Stromal cell of bone marrow (primary cell): Measurements from ENCODE around the gene CLIC4.
A peak's percentile ranks its signal among the peaks of the same experiment; 100 is the strongest.
"Not testable (repeated sequence)": the region's sequence is repeated elsewhere in the genome, so short reads cannot be mapped to it uniquely, and the experiment has no call there.

Experiments used
- DNase-seq: peaks from one replicate; pipeline ENCODE4 v3.0.0-alpha.2; 2012; ENCODE audit warnings: low read depth

Gene CLIC4

GRCh38 chr1:24875991-24876506 is 130.8 kb downstream of the CLIC4 start:
- DNase-seq = no peak

- no peak for DNase-seq
These were observed 132.8 kb downstream of the CLIC4 start for GRCh38 chr1:24878045-24878444.

DNA sequence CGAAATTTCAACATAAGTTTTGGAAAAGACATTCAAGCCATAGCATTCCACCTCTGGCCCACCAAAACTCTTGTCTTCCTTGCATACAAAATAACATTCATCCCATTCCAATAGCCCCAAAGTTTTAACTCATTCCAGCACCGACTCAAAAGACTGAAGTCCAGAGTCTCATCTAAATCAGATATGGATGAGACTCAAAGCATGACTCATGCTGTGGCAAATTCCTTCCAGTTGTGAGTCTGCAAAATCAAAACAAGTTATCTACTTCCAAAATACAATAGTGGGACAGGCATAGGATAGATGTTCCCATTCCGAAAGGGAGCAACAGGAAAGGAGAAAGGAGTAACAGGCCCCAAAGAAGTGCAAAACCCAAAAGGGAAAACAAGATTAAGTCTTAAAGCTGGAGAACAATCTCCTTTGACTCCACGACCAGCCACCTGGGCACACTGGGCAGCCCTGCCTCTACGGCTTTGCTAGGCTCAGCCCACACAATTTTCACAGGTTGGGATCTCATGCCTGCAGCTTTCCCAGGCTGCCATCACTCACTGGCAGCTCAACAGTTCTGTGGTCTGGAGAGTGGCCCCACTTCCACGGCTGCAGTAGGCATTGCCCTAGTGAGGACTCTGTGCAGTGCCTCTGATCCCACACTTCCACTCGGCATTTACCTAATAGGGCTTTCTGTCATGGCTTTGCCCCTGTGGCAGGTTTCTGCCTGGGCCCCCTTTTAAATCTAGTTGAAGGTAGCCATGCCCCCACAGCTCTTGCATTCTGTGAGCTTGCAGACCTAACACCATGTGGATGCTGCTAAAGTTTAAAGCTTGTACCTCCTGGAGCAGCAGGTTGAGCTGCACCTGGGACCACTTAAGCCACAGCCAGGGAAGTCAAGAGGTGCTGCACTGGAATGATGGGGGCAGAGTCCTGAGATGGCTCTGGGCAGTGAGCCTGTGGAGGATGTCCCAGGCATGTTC is 133.8 kb downstream of the CLIC4 start:
- peak; percentile 21 for DNase-seq

DNA sequence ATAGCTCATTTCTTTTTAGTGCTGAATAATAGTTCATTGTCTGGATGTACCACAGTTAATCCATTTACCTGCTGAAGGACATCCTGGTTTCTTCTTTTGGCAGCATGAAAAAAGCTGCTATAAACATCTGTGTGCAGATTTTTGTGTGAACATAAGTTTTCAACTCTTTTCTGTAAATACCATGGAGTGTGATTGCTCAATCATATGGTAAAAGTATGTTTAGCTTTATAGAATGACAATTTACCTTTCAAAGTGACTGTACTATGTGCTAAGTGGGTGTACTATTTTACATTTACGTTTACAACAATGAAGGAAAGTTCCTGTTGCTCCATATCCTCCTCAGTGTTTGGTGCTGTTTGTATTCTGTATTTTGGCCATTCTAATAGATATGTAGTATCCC is 135.8 kb downstream of the CLIC4 start:
- no peak for DNase-seq

DNA sequence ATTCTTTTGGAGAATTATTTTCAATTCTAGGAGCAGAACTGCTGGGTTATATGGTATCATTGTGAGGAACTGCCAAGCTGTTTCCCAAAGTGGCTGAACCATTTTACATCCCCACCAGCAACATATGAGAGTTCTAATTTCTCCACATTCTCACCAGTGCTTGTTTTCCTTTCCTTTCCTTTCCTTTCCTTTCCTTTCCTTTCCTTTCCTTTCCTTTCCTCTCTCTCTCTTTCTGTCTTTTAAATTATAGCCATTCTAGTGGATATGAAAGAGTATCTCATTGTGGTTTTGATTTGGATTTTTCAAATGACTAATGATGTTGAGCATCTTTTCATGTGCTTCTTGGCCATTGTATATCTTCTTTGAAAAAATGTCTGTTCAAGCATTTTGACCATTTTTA is 139.5 kb downstream of the CLIC4 start:
- no peak for DNase-seq

DNA sequence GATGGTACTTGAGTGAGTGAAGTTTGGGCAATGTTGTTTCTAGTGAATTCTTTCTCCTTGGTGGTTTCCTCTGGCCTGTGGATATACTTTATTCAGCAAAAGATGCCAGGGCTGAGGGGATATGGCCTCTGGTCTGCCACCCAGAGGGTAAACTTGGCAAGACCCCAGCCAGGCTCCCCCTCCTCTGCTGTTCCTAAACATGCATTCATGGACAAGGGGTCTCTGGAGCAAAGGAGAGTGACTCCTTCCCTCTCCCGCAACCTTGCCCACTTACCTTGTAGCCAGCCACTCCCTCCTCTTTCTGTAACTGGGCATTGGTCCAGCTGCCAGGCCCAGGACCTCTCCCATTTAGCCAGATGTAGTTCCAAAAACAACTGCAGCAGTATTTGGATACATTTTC is 141.0 kb downstream of the CLIC4 start:
- DNase-seq = no peak

- DNase-seq = no peak
These were observed 143.1 kb downstream of the CLIC4 start for GRCh38 chr1:24888061-24888970.

GRCh38 chr1:24888971-24889676 is 143.9 kb downstream of the CLIC4 start:
- peak; percentile 88 for DNase-seq

- no peak for DNase-seq
These were observed 145.6 kb downstream of the CLIC4 start for GRCh38 chr1:24890887-24891286.

- DNase-seq = not testable (repeated sequence)
These were observed 146.1 kb downstream of the CLIC4 start for GRCh38 chr1:24891367-24891766.

GRCh38 chr1:24892188-24893153 is 147.2 kb downstream of the CLIC4 start:
- DNase-seq = no peak

- DNase-seq = no peak
These were observed 148.2 kb downstream of the CLIC4 start for GRCh38 chr1:24893431-24893830.
